22Rv1 (cell line): ENCODE measurements around the gene CDC42BPB.

Source experiments
- ZFX ChIP-seq: fragments of 450-650 bp; IDR thresholded peaks from 2 replicates; pipeline ENCODE4 v1.6.1; 2017; ENCODE audit warnings: antibody characterized with exemption, borderline replicate concordance
- TF ChIP-seq, protein P1 (sequence below): fragments of 450-650 bp; IDR thresholded peaks from 2 replicates; pipeline ENCODE4 v1.5.1; 2017; ENCODE audit warnings: mild to moderate bottlenecking

DNA sequence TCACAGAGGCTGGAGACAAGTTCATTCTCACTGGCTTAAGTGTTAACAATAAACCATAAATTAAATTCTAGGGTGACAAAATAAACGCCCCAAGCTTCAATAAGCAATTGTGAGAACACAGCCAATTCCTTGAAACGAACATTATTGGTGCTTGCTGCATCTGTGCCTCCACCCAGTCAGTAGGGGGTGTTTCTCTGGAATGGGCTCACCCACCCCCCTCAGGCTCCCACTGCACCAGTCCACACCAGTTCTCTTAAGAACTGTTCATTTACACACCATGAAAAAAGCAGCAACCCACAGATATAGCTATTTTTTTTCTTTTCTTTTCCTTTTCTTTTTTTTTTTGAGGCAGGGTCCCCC lies 34.7 kb downstream of the CDC42BPB start:
- TF ChIP-seq, protein P1, sequence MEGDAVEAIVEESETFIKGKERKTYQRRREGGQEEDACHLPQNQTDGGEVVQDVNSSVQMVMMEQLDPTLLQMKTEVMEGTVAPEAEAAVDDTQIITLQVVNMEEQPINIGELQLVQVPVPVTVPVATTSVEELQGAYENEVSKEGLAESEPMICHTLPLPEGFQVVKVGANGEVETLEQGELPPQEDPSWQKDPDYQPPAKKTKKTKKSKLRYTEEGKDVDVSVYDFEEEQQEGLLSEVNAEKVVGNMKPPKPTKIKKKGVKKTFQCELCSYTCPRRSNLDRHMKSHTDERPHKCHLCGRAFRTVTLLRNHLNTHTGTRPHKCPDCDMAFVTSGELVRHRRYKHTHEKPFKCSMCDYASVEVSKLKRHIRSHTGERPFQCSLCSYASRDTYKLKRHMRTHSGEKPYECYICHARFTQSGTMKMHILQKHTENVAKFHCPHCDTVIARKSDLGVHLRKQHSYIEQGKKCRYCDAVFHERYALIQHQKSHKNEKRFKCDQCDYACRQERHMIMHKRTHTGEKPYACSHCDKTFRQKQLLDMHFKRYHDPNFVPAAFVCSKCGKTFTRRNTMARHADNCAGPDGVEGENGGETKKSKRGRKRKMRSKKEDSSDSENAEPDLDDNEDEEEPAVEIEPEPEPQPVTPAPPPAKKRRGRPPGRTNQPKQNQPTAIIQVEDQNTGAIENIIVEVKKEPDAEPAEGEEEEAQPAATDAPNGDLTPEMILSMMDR = no peak
- TF ChIP-seq ZFX = no peak
